H1 (cell line): ENCODE measurements around the gene PTGDS. TPM values are rescaled to one million over a fixed set of nuclear protein-coding genes. Genes with fewer than 3 reads are reported as not detected.

Source experiments
- CTCF ChIA-PET: fragments of 300-600 bp; sonication (Branson Sonifier 250); formaldehyde crosslinking; loops from one replicate; lab custom pipeline; 2021; ENCODE audit not compliant: partially characterized antibody; lab: Charles Lee
- POLR2A ChIA-PET: fragments of 300-600 bp; sonication (Branson Sonifier 250); formaldehyde crosslinking; loops from one replicate; lab custom pipeline; 2021; ENCODE audit warnings: inconsistent platforms; ENCODE audit not compliant: partially characterized antibody; lab: Charles Lee
- DNase-seq, 2 experiments: peaks; one replicate each; pipeline versions ENCODE4 v3.0.0 to v3.0.0-alpha.2; 2010 to 2022; ENCODE audit warnings: low spot score in 2 of 2, low read depth in 1 of 2, mixed read lengths in 1 of 2
- FAIRE-seq: peaks from 2 replicates; lab custom pipeline; 2011; peaks lifted over from hg19 to GRCh38; lab: Jason Lieb, UNC
- H2AFZ ChIP-seq: 2 replicates; pipeline ENCODE4 v1.8.1; 2012; ENCODE audit warnings: low read length, inconsistent platforms
- H2AK5ac ChIP-seq: 2 replicates; pipeline ENCODE4 v1.6.1; 2013; ENCODE audit warnings: low read depth, low read length
- H2BK120ac ChIP-seq: replicated peaks from 2 replicates; pipeline ENCODE3; 2013; ENCODE audit warnings: low read depth, low read length, inconsistent platforms
- H2BK12ac ChIP-seq: 2 replicates; pipeline ENCODE4 v1.6.1; 2013; ENCODE audit warnings: low read depth, low read length
- H2BK15ac ChIP-seq: 2 replicates; pipeline ENCODE4 v1.6.1; 2013; ENCODE audit warnings: low read length
- H2BK20ac ChIP-seq: 2 replicates; pipeline ENCODE4 v1.6.1; 2013; ENCODE audit warnings: low read length
- H2BK5ac ChIP-seq: 2 replicates; pipeline ENCODE4 v1.6.1; 2013; ENCODE audit warnings: low read depth, low read length
- H3K14ac ChIP-seq: 2 replicates; pipeline ENCODE4 v1.6.1; 2013; ENCODE audit warnings: inconsistent platforms; ENCODE audit not compliant: insufficient read length
- H3K18ac ChIP-seq: 2 replicates; pipeline ENCODE4 v1.6.1; 2013; ENCODE audit warnings: low read length; ENCODE audit errors: extremely low read depth
- H3K23ac ChIP-seq: 2 replicates; pipeline ENCODE4 v1.6.1; 2013; ENCODE audit warnings: inconsistent platforms; ENCODE audit not compliant: insufficient read length
- H3K23me2 ChIP-seq: 2 replicates; pipeline ENCODE4 v1.6.1; 2013; ENCODE audit warnings: low read depth, low read length
- H3K27ac ChIP-seq: 2 replicates; pipeline ENCODE4 v1.6.1; 2011; ENCODE audit warnings: low read depth, low read length, inconsistent platforms
- H3K27me3 ChIP-seq, 4 experiments: replicated peaks in 1 of 4; 1 replicate in 1 of 4; 2 replicates in 3 of 4; pipeline versions ENCODE4 v1.6.1 to v1.8.1; 2011 to 2013; ENCODE audit warnings: low read length in 3 of 4, mild to moderate bottlenecking in 3 of 4, inconsistent platforms in 2 of 4, mixed read lengths in 2 of 4, moderate library complexity in 1 of 4; ENCODE audit not compliant: control insufficient read depth in 3 of 4, insufficient read depth in 3 of 4; ENCODE audit errors: extremely low read depth in 1 of 4
- H3K36me3 ChIP-seq, 4 experiments: 2 replicates each; pipeline versions ENCODE4 v1.6.1 to v1.8.1; 2011 to 2013; ENCODE audit warnings: mild to moderate bottlenecking in 4 of 4, low read length in 3 of 4, moderate library complexity in 2 of 4, control low read depth in 1 of 4, inconsistent platforms in 1 of 4; ENCODE audit not compliant: insufficient read depth in 4 of 4, control insufficient read depth in 2 of 4
- H3K4ac ChIP-seq: replicated peaks from 2 replicates; pipeline ENCODE3; 2013; ENCODE audit warnings: low read length, low read depth, mixed read lengths, inconsistent platforms; ENCODE audit not compliant: insufficient read length
- H3K4me1 ChIP-seq, 4 experiments: replicated peaks in 1 of 4; 1 replicate in 1 of 4; 2 replicates in 3 of 4; pipeline versions ENCODE4 v1.6.1 to v1.8.1; 2011 to 2013; ENCODE audit warnings: low read length in 3 of 4, inconsistent platforms in 2 of 4, mixed read lengths in 1 of 4; ENCODE audit not compliant: insufficient read depth in 4 of 4, control insufficient read depth in 3 of 4
- H3K4me2 ChIP-seq, 2 experiments: 2 replicates each; pipeline versions ENCODE4 v1.6.1 to v1.8.1; 2011 to 2013; ENCODE audit warnings: low read depth in 2 of 2, low read length in 2 of 2, control low read depth in 1 of 2, inconsistent platforms in 1 of 2, mild to moderate bottlenecking in 1 of 2; ENCODE audit not compliant: insufficient read depth in 1 of 2
- H3K4me3 ChIP-seq, 4 experiments: fragments of 200-600, 300-600 bp in 1 of 4; sonication (generic), shearing (Covaris generic), sonication (Bioruptor Twin) in 1 of 4; 2 replicates each; pipeline versions ENCODE4 v1.5.1 to v1.8.1; 2011 to 2016; ENCODE audit warnings: low read length in 4 of 4, low read depth in 3 of 4, control low read depth in 2 of 4, inconsistent platforms in 2 of 4, mild to moderate bottlenecking in 2 of 4, mixed read lengths in 1 of 4, moderate library complexity in 1 of 4; ENCODE audit not compliant: insufficient read depth in 2 of 4; ENCODE audit errors: extremely low read depth in 1 of 4
- H3K56ac ChIP-seq: replicated peaks from 2 replicates; pipeline ENCODE3; 2013; ENCODE audit warnings: low read depth, mild to moderate bottlenecking, mixed read lengths, low read length, inconsistent platforms; ENCODE audit not compliant: insufficient read length
- H3K79me1 ChIP-seq: 2 replicates; pipeline ENCODE4 v1.6.1; 2013; ENCODE audit warnings: low read depth, low read length, control low read depth
- H3K79me2 ChIP-seq, 2 experiments: 2 replicates each; pipeline versions ENCODE4 v1.6.1 to v1.8.1; 2012 to 2013; ENCODE audit warnings: low read length in 2 of 2, mild to moderate bottlenecking in 2 of 2, inconsistent platforms in 1 of 2; ENCODE audit not compliant: insufficient read depth in 2 of 2, control insufficient read depth in 1 of 2
- H3K9ac ChIP-seq, 4 experiments: replicated peaks in 1 of 4; 1 replicate in 1 of 4; 2 replicates in 3 of 4; pipeline versions ENCODE4 v1.6.1 to v1.8.1; 2011 to 2013; ENCODE audit warnings: low read depth in 3 of 4, low read length in 3 of 4, control low read depth in 2 of 4, mild to moderate bottlenecking in 2 of 4, moderate library complexity in 2 of 4, inconsistent platforms in 1 of 4; ENCODE audit errors: extremely low read depth in 1 of 4
- H3K9me3 ChIP-seq, 2 experiments: 2 replicates each; pipeline versions ENCODE4 v1.6.1 to v1.8.1; 2012 to 2013; ENCODE audit warnings: mild to moderate bottlenecking in 2 of 2, moderate library complexity in 2 of 2, control low read depth in 1 of 2, inconsistent platforms in 1 of 2, low read depth in 1 of 2, low read length in 1 of 2, mixed read lengths in 1 of 2; ENCODE audit not compliant: insufficient read depth in 2 of 2
- H4K20me1 ChIP-seq, 2 experiments: replicated peaks in 1 of 2; 2 replicates each; pipeline versions ENCODE3 to v1.8.1; 2011 to 2013; ENCODE audit warnings: inconsistent platforms in 2 of 2, low read length in 2 of 2, mild to moderate bottlenecking in 1 of 2; ENCODE audit not compliant: insufficient read depth in 2 of 2, control insufficient read depth in 1 of 2
- H4K5ac ChIP-seq: 2 replicates; pipeline ENCODE4 v1.6.1; 2013; ENCODE audit warnings: low read length, low read depth, mixed read lengths, inconsistent platforms; ENCODE audit not compliant: insufficient read length
- H4K8ac ChIP-seq: 2 replicates; pipeline ENCODE4 v1.8.0; 2013; ENCODE audit warnings: mild to moderate bottlenecking, moderate library complexity, low read length, inconsistent platforms; ENCODE audit not compliant: insufficient read depth; ENCODE audit errors: extremely low read depth
- H4K91ac ChIP-seq: replicated peaks from 2 replicates; pipeline ENCODE3; 2013; ENCODE audit warnings: low read length, mixed read lengths, inconsistent platforms; ENCODE audit not compliant: insufficient read length
- ASH2L ChIP-seq: fragments of 200-600, 300-600 bp; sonication (generic); IDR thresholded peaks from one replicate; pipeline ENCODE4 v1.7.1; 2017; ENCODE audit warnings: low read length
- CBX8 ChIP-seq: fragments of 300-800, 300-1000 bp; sonication (generic); IDR thresholded peaks from 2 replicates; pipeline ENCODE4 v1.7.1; 2016; ENCODE audit warnings: low read depth, low read length, borderline replicate concordance
- CHD2 ChIP-seq: IDR thresholded peaks from 2 replicates; pipeline ENCODE4 v1.6.1; 2012; ENCODE audit warnings: low read length, improper control_type of control experiment
- CTBP2 ChIP-seq: IDR thresholded peaks from 2 replicates; pipeline ENCODE4 v1.7.0; 2011; ENCODE audit warnings: borderline replicate concordance, mild to moderate bottlenecking, moderate library complexity, mixed read lengths, low read length; ENCODE audit not compliant: insufficient read depth, insufficient read length
- E2F6 ChIP-seq: IDR thresholded peaks from 2 replicates; pipeline ENCODE4 v1.6.1; 2012; ENCODE audit warnings: inconsistent platforms
- JUND ChIP-seq: IDR thresholded peaks from 2 replicates; pipeline ENCODE4 v1.6.1; 2011; ENCODE audit warnings: mild to moderate bottlenecking, improper control_type of control experiment, low read length
- KDM1A ChIP-seq: fragments of 200-600, 300-600 bp; sonication (generic); IDR thresholded peaks from 2 replicates; pipeline ENCODE4 v1.7.1; 2016; ENCODE audit warnings: mild to moderate bottlenecking, low read length, borderline replicate concordance
- MAX ChIP-seq: IDR thresholded peaks from 2 replicates; pipeline ENCODE4 v1.6.1; 2012; ENCODE audit warnings: inconsistent platforms
- POLR2AphosphoS5 ChIP-seq: IDR thresholded peaks from 2 replicates; pipeline ENCODE4 v1.6.1; 2011; ENCODE audit warnings: low read depth, low read length
- POU5F1 ChIP-seq: IDR thresholded peaks from 2 replicates; pipeline ENCODE4 v1.6.1; 2011; ENCODE audit warnings: low read depth, mild to moderate bottlenecking, low read length, moderate library complexity
- SIRT6 ChIP-seq: IDR thresholded peaks from one replicate; pipeline ENCODE4 v1.7.1; 2012; ENCODE audit warnings: low read length, inconsistent platforms
- TBP ChIP-seq: IDR thresholded peaks from 2 replicates; pipeline ENCODE4 v1.6.1; 2011; ENCODE audit warnings: low read depth, low read length, improper control_type of control experiment
- WGBS, 2 experiments: shearing (Covaris generic) in 1 of 2; methylation state at CpG; one replicate each; pipeline versions ENCODE4 v1.1.6 to v1.1.7; 2013 to 2015; ENCODE audit warnings: low lambda C conversion rate in 2 of 2, mixed read lengths in 2 of 2, inconsistent platforms in 1 of 2, low coverage in 1 of 2, missing lambda C conversion rate in 1 of 2; ENCODE audit not compliant: insufficient replicate concordance in 2 of 2, insufficient coverage in 1 of 2, insufficient read length in 1 of 2; ENCODE audit errors: extremely low coverage in 1 of 2, missing lambda C conversion rate in 1 of 2; 5-methylcytosine and 5-hydroxymethylcytosine counted together
- polyA plus RNA-seq, 7 experiments: library from polyadenylated mRNA; depleted of rRNA in 3 of 7; stranded (reverse) in 5 of 7; unstranded in 2 of 7; fragments of >200 nt in 5 of 7; fragments of 200-250 nt in 2 of 7; gene quantifications; 1 replicate in 5 of 7; 2 replicates in 1 of 7; 4 replicates in 1 of 7; pipeline versions ENCODE4 v1.2.1 to v1.2.3, GENCODE V29; 2011 to 2013; ENCODE audit warnings: missing spikeins in 2 of 7, mixed read lengths in 2 of 7
- total RNA-seq: library from RNA; stranded (reverse); fragmentation: NEBNext Ultra II Directional; extraction: Animal tissue kit (Norgen Biotek cat#: 25700); gene quantifications from 2 replicates; pipeline ENCODE4 v1.2.1, GENCODE V29; 2021

Gene PTGDS
- total and polyA plus RNA-seq, 2 of the 8 experiments (the other 6 are each of a cell fraction or from before 2014, with no cell fraction given), result 1.7 to 2.3 TPM

- POLR2A ChIA-PET, result interaction anchor here (0.7 to 1.0 kb wide), 3 partner anchors 12 to 83 kb away, joined by 3 to 4 read pairs (median 3); no protein-coding TSS in a partner anchor
- TF ChIP-seq KDM1A, result no peak
- no peak for TF ChIP-seq ASH2L
- TF ChIP-seq SIRT6, result no peak
- no peak for TF ChIP-seq MAX
- TF ChIP-seq TBP, result no peak
- no peak for TF ChIP-seq POU5F1
- TF ChIP-seq POLR2AphosphoS5, result no peak
- no peak for TF ChIP-seq JUND
- no peak for TF ChIP-seq CHD2
- no peak for TF ChIP-seq E2F6
- no peak for TF ChIP-seq CTBP2
- TF ChIP-seq CBX8, result no peak
Observed at GRCh38 chr9:136942112-136942880, 35.0 kb upstream of the PTGDS start.

More at GRCh38 chr9:136942112-136942880, 35.0 kb upstream of the PTGDS start:
- Histone ChIP-seq H3K9ac (no peak overlapping the region), H2BK15ac (no peak overlapping the region), H2BK120ac (no peak overlapping the region), H2BK5ac (no peak overlapping the region), H2BK20ac (no peak overlapping the region), H3K23ac (no peak overlapping the region), H2AK5ac (no peak overlapping the region), H3K27ac (no peak overlapping the region), H3K23me2 (peaks cover 5% of the 10 kb centered on the region; the same call in 1 of the 2 replicates), H3K4me2 (no peak overlapping the region; a peak in 1 of 4 replicates), H3K4ac (no peak overlapping the region), H4K20me1 (peaks cover 7 to 32% of the 10 kb centered on the region in 2 experiments), H3K14ac (no peak overlapping the region), H4K5ac (no peak overlapping the region), H3K56ac (no peak overlapping the region), H3K36me3 (peaks cover 12 to 34% (median 16%) of the 10 kb centered on the region in 4 experiments; a peak in 7 of 8 replicates), H3K79me1 (no peaks in the 10 kb centered on the region; the same call in 1 of the 2 replicates), H3K79me2 (peaks cover 0 to 3% of the 10 kb centered on the region in 2 experiments; a peak in 1 of 4 replicates), H2BK12ac (no peak overlapping the region), H3K9me3 (no peaks in the 10 kb centered on the region), H3K27me3 (no peaks in the 10 kb centered on the region), H3K4me1 (peaks cover 0 to 11% (median 7%) of the 10 kb centered on the region in 4 experiments; a peak in 5 of 7 replicates), H4K91ac (no peak overlapping the region), H3K4me3 (no peak overlapping the region), H2AFZ (no peak overlapping the region), H3K18ac (no peak overlapping the region), H4K8ac (no peak overlapping the region; the same call in 1 of the 2 replicates)
- no peak for DNase-seq
- CTCF ChIA-PET, result interaction anchor here (1.2 to 2.1 kb wide), 2 partner anchors 46 to 126 kb away, joined by 3 to 5 read pairs; no protein-coding TSS in a partner anchor
- FAIRE-seq, result no peak
- WGBS, 2 experiments, result 93% methylated on average over 54 of the region's 60 CpGs; no CpG with 5 or more reads in 1 of the 2 experiments
